Measurements from ENCODE around the gene CXADR. TPM values are rescaled to one million over a fixed set of nuclear protein-coding genes. Genes with fewer than 3 reads are reported as not detected.

The CXADR gene
- total RNA-seq, 1 donor from 2014 or later, result not detected

DNA sequence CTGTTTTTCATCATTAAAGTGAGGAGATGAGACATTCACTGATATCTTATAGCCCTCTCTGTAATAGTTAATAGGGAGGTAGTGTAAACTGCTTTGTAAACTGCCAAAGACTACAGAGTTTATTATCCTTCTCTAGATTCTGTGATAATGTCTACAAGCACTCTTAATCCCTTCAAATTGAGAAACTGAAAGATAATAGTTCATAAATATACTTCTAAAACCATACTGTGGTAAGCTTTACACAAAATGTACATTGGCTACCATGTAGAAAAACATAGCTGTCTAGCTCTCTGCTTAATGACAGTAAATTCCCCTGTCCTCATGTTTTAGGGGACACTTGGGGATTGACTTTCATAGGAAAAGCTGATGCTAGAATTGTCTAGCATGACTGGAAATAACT, 39.6 kb downstream of the CXADR start:
- H3K4me1 Mint-ChIP-seq, result no peaks in the 10 kb centered on the region
- intact Hi-C loops (cut with micrococcal nuclease), result no loop called here
- H3K4me3 Mint-ChIP-seq, result no peak overlapping the region
- H3K27ac Mint-ChIP-seq, result no peak overlapping the region
- CTCF ChIA-PET, result no interaction called here
- peaks cover 3% of the 10 kb centered on the region for H3K27me3 Mint-ChIP-seq
- ATAC-seq (ENCODE audit: low read depth), result no peak
- DNase-seq, result no peak
- H3K36me3 Mint-ChIP-seq (ENCODE audit: low read depth), result no peaks in the 10 kb centered on the region
- H3K9me3 Mint-ChIP-seq, result no peaks in the 10 kb centered on the region
- POLR2A ChIA-PET, result no interaction called here
- TF ChIP-seq, protein P1, sequence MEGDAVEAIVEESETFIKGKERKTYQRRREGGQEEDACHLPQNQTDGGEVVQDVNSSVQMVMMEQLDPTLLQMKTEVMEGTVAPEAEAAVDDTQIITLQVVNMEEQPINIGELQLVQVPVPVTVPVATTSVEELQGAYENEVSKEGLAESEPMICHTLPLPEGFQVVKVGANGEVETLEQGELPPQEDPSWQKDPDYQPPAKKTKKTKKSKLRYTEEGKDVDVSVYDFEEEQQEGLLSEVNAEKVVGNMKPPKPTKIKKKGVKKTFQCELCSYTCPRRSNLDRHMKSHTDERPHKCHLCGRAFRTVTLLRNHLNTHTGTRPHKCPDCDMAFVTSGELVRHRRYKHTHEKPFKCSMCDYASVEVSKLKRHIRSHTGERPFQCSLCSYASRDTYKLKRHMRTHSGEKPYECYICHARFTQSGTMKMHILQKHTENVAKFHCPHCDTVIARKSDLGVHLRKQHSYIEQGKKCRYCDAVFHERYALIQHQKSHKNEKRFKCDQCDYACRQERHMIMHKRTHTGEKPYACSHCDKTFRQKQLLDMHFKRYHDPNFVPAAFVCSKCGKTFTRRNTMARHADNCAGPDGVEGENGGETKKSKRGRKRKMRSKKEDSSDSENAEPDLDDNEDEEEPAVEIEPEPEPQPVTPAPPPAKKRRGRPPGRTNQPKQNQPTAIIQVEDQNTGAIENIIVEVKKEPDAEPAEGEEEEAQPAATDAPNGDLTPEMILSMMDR (IDR thresholded peaks at IDR 0.05), result no peak

DNA sequence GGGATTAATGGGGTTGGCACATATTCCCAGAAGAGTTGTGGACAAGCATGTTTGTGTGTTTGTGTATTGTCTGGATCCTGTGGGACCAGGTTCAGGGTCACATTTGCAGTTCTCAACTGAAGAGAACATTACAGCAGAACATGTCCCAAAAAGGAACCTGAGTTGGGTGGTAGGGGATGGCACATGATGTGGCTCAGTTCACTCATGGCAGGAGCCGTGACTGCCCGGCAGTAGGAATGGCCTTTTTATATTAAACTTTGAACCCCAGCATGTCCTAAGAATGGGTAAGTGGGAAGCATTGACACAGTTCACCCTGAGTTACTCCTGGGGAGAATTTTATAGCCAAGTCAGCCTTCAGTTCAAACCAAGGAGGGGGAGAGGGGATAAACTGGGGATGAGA, 41.3 kb downstream of the CXADR start:
- Mint-ChIP-seq H3K9me3 (no peaks in the 10 kb centered on the region), H3K27me3 (peaks cover 5% of the 10 kb centered on the region), H3K36me3 (ENCODE audit: low read depth) (no peaks in the 10 kb centered on the region), H3K4me3 (no peak overlapping the region), H3K27ac (no peak overlapping the region), H3K4me1 (no peaks in the 10 kb centered on the region)
- DNase-seq (no peak), ATAC-seq (ENCODE audit: low read depth) (no peak)
- ChIA-PET CTCF (no interaction called here), POLR2A (no interaction called here)
- intact Hi-C loops (cut with micrococcal nuclease), result no loop called here
- TF ChIP-seq, protein P1 (IDR thresholded peaks at IDR 0.05), result no peak

DNA sequence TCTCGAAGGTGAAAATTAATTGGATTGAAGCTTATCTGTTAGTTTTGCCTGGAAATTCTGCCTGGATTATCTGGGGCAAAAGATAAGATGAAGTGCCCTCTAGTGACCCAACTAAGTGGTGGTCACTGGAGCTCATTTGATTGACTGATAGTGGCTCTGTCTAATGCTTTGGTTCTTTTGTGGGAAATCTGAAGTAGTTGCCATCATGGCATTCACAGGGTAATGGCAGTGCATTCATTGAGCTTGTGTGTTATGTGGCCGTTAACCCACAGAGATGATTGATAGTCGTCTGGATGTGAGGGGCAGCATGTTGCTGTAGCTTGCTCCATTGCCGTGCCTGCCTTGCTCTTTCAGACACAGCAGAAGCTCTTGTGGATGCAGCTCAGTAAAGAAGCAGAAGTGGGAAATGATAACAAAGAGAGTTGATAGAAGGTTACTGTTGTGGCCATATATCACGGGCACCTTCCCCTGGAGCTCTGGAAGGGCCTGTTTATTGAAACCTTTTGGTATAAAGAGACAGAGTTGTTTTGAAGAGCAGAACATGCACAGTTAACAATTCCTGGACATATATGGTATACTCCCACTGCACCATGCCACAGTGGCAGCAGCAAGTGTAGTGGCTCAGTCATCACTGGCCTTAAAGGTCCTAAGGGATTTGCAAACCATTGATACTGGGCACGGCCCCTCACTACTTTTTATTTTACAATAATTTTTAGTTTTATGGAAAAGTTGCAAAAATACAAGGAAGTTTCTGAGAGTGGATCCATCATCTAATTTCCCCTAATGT, 42.0 kb downstream of the CXADR start:
- no peak overlapping the region for H3K4me3 Mint-ChIP-seq
- POLR2A ChIA-PET, result no interaction called here
- no peaks in the 10 kb centered on the region for H3K4me1 Mint-ChIP-seq
- H3K27ac Mint-ChIP-seq, result no peak overlapping the region
- no peaks in the 10 kb centered on the region for H3K9me3 Mint-ChIP-seq
- no peaks in the 10 kb centered on the region for H3K36me3 Mint-ChIP-seq (ENCODE audit: low read depth)
- peaks cover 5% of the 10 kb centered on the region for H3K27me3 Mint-ChIP-seq
- CTCF ChIA-PET, result no interaction called here
- intact Hi-C loops (cut with micrococcal nuclease), result no loop called here
- ATAC-seq (ENCODE audit: low read depth) (no peak), DNase-seq (no peak)
- TF ChIP-seq, protein P1 (IDR thresholded peaks at IDR 0.05), result no peak

DNA sequence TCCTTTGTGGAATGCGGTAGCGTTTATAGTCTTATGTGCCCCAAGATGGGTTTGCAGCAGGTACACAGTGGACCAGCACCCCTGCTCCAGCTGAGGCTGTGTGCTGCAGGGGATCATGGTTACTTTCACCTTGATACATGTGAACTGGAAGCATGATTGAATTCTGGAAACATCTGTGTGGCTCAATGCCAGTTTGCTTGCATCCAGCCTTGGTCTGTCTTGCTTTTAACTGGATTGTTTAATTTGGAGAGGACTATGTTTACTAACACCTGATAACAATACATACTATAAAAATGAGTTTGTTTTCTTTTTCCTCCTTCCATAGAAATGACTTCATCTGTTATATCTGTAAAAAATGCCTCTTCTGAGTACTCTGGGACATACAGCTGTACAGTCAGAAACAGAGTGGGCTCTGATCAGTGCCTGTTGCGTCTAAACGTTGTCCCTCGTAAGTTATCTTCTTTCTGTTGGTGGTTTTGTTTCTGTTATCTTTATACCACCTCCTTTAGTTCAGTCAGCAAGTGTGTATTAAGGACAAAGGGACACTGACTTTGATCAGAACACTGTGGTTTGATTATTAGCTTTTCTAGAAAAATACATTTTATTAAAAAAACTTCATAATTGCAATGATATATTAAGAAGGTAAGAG, 47.7 kb downstream of the CXADR start:
- CTCF ChIA-PET, result no interaction called here

DNA sequence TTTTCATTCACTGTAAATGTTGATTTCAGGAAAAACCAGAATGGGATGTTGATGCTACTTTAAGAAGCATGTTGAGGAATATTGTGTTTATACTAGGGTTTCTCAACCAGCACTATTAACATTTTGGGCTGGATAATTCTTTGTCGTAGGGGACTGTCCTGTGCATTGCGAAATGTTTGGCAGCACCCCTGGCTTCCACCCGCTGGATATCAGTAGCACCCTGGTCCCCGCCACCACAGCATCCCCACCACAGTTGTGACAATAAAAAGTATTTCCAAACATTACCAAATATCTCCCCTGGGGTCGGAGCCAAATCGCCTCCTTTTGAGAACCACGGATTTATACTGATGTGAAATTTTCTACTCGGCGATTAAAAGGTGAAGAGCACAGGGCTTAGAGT, 57.9 kb downstream of the CXADR start:
- no peaks in the 10 kb centered on the region for H3K4me1 Mint-ChIP-seq
- H3K27me3 Mint-ChIP-seq, result peaks cover 18% of the 10 kb centered on the region
- H3K36me3 Mint-ChIP-seq (ENCODE audit: low read depth), result no peaks in the 10 kb centered on the region
- no peak for DNase-seq
- TF ChIP-seq, protein P1 (IDR thresholded peaks at IDR 0.05), result no peak
- ChIA-PET CTCF (no interaction called here), POLR2A (no interaction called here)
- no peak for ATAC-seq (ENCODE audit: low read depth)
- intact Hi-C loops (cut with micrococcal nuclease), result no loop called here
- no peaks in the 10 kb centered on the region for H3K9me3 Mint-ChIP-seq
- H3K4me3 Mint-ChIP-seq, result no peak overlapping the region
- no peak overlapping the region for H3K27ac Mint-ChIP-seq

More for the DNA sequence above, 47.7 kb downstream of the CXADR start:
- Mint-ChIP-seq H3K9me3 (no peaks in the 10 kb centered on the region), H3K27me3 (peaks cover 6% of the 10 kb centered on the region), H3K36me3 (ENCODE audit: low read depth) (no peaks in the 10 kb centered on the region), H3K4me1 (no peaks in the 10 kb centered on the region), H3K27ac (no peak overlapping the region), H3K4me3 (no peak overlapping the region)
- POLR2A ChIA-PET, result no interaction called here
- no peak for ATAC-seq (ENCODE audit: low read depth)
- TF ChIP-seq, protein P1 (IDR thresholded peaks at IDR 0.05), result no peak
- DNase-seq, result no peak
- intact Hi-C loops (cut with micrococcal nuclease), result no loop called here
